BLaER1 treated with 17β-estradiol and CSF1 and Interleukin-3, amounts not matched to agents 10 nM and 100 nM (cell line): ENCODE data around the gene TKT.

Experiments used
- H3K27ac ChIP-seq, 11 experiments: shearing (Covaris generic); formaldehyde crosslinking; 2 replicates each; pipeline ENCODE4 v1.8.1; 2022
- H3K27me3 ChIP-seq, 11 experiments: shearing (Covaris generic); formaldehyde crosslinking; 2 replicates each; pipeline ENCODE4 v1.8.1; 2022
- H3K36me3 ChIP-seq, 11 experiments: shearing (Covaris generic); formaldehyde crosslinking; 2 replicates each; pipeline ENCODE4 v1.8.1; 2022
- H3K4me1 ChIP-seq, 10 experiments: shearing (Covaris generic); formaldehyde crosslinking; 2 replicates each; pipeline ENCODE4 v1.8.1; 2022
- H3K4me2 ChIP-seq, 11 experiments: shearing (Covaris generic); formaldehyde crosslinking; 2 replicates each; pipeline ENCODE4 v1.8.1; 2022
- H3K4me3 ChIP-seq, 10 experiments: shearing (Covaris generic); formaldehyde crosslinking; 2 replicates each; pipeline ENCODE4 v1.8.1; 2022
- H3K9ac ChIP-seq, 11 experiments: shearing (Covaris generic); formaldehyde crosslinking; 2 replicates each; pipeline ENCODE4 v1.8.1; 2022
- H3K9me3 ChIP-seq, 11 experiments: shearing (Covaris generic); formaldehyde crosslinking; replicated peaks in 1 of 11; 2 replicates each; pipeline ENCODE4 v1.8.1; 2022
- H4K20me1 ChIP-seq, 11 experiments: shearing (Covaris generic); formaldehyde crosslinking; 2 replicates each; pipeline ENCODE4 v1.8.1; 2022
- Cebpa-rat ChIP-seq, 11 experiments: shearing (Covaris generic); IDR thresholded peaks; 2 replicates each; pipeline ENCODE4 v1.8.1; 2022

The TKT gene

DNA sequence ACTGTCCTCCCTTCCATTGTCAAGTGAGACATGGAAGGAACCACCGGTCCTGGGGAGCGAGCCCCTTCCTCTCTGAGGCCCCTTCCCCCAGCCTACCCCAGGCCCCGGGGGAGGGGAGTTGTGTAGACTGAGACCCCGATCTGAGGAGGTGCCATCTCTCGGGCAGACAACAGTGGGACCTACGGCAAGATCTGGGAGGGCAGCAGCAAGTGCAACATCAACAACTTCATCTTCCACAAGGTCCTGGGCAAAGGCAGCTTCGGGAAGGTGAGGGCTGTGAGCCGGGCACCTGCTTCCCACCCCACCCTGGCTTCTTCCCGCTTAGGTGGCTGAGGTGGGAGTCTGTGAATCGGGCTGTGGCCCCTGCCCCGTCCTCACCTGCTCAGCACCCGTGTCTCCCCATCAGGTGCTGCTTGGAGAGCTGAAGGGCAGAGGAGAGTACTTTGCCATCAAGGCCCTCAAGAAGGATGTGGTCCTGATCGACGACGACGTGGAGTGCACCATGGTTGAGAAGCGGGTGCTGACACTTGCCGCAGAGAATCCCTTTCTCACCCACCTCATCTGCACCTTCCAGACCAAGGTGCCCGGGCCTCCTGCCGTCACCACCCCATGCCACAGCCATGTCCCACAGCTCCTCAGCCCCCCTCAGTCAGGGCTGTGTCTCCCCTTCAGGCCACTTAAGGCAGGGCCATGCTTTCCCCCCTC is 69.9 kb downstream of the TKT start:
- H3K36me3 ChIP-seq = peaks cover 91 to 100% (median 99%) of the 10 kb centered on the region in 11 experiments
- peaks cover 6 to 41% (median 20%) of the 10 kb centered on the region in 10 experiments for H3K4me1 ChIP-seq
- H3K27me3 ChIP-seq = no peaks in the 10 kb centered on the region
- no peak for TF ChIP-seq Cebpa-rat (IDR thresholded peaks at IDR 0.05)
- 0 out of 22 replicates have a peak overlapping the region, but pooled peaks of 1 of the 11 experiments have one; percentile 6 for H3K9ac ChIP-seq
- no peaks in the 10 kb centered on the region for H3K9me3 ChIP-seq
- peak overlapping the region in 1 of 11 experiments; percentile 29; a peak in 2 of 22 replicates for H3K27ac ChIP-seq
- peaks cover 4 to 99% (median 37%) of the 10 kb centered on the region in 11 experiments; a peak in 19 of 22 replicates for H4K20me1 ChIP-seq
- no peak overlapping the region for H3K4me2 ChIP-seq
- no peak overlapping the region for H3K4me3 ChIP-seq

DNA sequence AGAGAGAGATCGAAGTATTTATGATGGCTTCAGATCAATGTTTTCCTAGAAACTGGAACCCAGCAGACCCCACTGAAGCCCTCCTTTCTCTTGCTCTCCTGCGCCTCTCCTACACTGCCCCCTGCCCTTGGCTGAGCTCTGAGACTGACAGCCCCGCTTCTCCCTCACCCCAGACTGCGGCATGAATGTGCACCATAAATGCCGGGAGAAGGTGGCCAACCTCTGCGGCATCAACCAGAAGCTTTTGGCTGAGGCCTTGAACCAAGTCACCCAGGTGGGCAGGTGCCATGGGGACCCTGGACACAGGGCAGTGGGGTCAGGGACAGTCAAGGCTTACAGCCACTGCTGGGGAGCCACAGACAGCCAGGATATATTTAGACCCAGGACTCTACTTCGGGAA is 71.1 kb downstream of the TKT start:
- no peaks in the 10 kb centered on the region for H3K9me3 ChIP-seq
- peaks cover 4 to 99% (median 41%) of the 10 kb centered on the region in 11 experiments; a peak in 20 of 22 replicates for H4K20me1 ChIP-seq
- H3K27me3 ChIP-seq = no peaks in the 10 kb centered on the region
- no peak overlapping the region for H3K4me3 ChIP-seq
- TF ChIP-seq Cebpa-rat (IDR thresholded peaks at IDR 0.05) = no peak
- H3K9ac ChIP-seq = no peak overlapping the region
- no peak overlapping the region; a peak in 1 of 22 replicates for H3K27ac ChIP-seq
- H3K4me2 ChIP-seq = no peak overlapping the region
- H3K4me1 ChIP-seq = peaks cover 19 to 43% (median 30%) of the 10 kb centered on the region in 10 experiments
- peaks cover 89 to 99% (median 96%) of the 10 kb centered on the region in 11 experiments for H3K36me3 ChIP-seq

DNA sequence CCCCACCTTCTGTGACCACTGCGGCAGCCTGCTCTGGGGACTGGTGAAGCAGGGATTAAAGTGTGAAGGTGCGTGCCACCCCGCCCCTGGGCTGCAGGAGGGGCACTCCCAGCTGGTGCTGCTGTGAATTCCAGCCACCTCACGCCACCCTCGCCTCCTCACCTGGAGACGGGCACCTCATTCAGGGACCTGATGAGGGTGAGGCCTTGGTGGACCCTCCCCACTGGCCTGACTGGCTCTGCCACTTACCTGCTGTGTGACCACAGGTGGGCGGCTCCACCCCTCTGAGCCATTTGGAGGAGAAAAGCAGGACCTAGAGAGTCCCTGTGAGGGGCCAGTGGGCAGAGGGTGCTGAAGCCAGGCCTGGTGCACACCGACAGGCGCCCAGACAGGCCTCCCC is 72.3 kb downstream of the TKT start:
- TF ChIP-seq Cebpa-rat (IDR thresholded peaks at IDR 0.05) = no peak
- Histone ChIP-seq H3K4me3 (no peak overlapping the region), H3K9me3 (no peaks in the 10 kb centered on the region), H3K4me2 (no peak overlapping the region), H4K20me1 (peaks cover under 1 to 99% (median 52%) of the 10 kb centered on the region in 11 experiments; a peak in 19 of 22 replicates), H3K4me1 (peaks cover 30 to 52% (median 40%) of the 10 kb centered on the region in 10 experiments), H3K27me3 (no peaks in the 10 kb centered on the region), H3K36me3 (peaks cover 89 to 99% (median 96%) of the 10 kb centered on the region in 11 experiments), H3K27ac (peak overlapping the region in 2 of 11 experiments; percentile 6 to 16; a peak in 1 of 22 replicates), H3K9ac (0 out of 22 replicates have a peak overlapping the region, but pooled peaks of 1 of the 11 experiments have one; percentile 36)

DNA sequence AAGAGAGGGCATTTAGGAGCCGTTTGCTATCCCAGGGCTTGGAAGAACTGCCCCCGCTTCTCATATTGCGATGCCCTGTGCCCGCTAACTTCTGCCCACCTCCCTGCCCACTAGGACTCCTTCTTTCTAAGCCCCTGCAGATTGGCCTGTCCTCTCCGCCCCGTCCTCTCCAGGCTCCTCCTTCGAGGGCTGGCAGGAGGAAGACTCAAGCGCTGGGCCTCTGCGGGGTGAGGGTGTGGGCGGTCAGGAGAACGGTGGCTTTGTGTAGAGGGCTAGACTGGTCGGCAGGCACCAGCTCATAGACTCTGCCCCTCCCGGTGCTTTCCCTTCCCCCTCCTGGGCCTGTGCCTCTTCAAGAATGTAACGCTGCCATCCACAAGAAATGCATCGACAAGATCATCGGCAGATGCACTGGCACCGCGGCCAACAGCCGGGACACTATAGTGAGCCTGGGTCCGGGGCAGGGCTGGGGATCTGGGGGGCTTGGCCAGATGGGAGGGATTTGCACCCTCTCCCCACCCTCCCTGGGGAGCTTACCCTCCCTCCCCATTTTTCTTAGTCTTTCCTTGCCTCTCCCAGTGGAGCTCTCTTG is 73.0 kb downstream of the TKT start:
- Histone ChIP-seq H3K9me3 (no peaks in the 10 kb centered on the region), H4K20me1 (peaks cover 5 to 99% (median 58%) of the 10 kb centered on the region in 11 experiments; a peak in 19 of 22 replicates), H3K9ac (peak overlapping the region in 1 of 11 experiments; percentile 36; a peak in 1 of 22 replicates), H3K27me3 (no peaks in the 10 kb centered on the region), H3K27ac (peak overlapping the region in 3 of 11 experiments; percentile 13 to 85 (median 75); a peak in 2 of 22 replicates), H3K4me3 (no peak overlapping the region), H3K4me1 (peaks cover 31 to 58% (median 47%) of the 10 kb centered on the region in 10 experiments), H3K4me2 (peak overlapping the region in 2 of 11 experiments; percentile 99 to 100; a peak in 2 of 22 replicates), H3K36me3 (peaks cover 90 to 99% (median 97%) of the 10 kb centered on the region in 11 experiments)
- TF ChIP-seq Cebpa-rat (IDR thresholded peaks at IDR 0.05) = no peak

DNA sequence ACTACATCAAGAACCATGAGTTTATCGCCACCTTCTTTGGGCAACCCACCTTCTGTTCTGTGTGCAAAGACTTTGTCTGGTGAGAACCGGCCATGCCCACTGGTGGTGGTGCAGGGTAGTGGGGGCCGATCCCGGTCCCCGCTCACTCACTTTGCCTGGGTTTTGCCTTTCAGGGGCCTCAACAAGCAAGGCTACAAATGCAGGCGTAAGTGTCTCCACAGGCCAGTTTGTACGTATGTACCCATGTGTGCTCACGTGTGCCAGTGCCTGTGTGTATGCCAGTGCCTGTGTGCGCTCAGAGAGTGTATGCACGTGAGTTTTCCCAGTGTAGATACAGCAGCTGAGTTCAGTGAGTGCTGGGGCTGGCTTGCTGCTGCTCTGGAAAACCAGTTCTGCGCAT is 74.3 kb downstream of the TKT start:
- Histone ChIP-seq H3K9ac (peak overlapping the region in 9 of 11 experiments; percentile 16 to 75 (median 71); a peak in 11 of 22 replicates), H3K4me1 (peaks cover 31 to 65% (median 59%) of the 10 kb centered on the region in 10 experiments), H3K9me3 (no peaks in the 10 kb centered on the region), H3K27me3 (no peaks in the 10 kb centered on the region), H3K36me3 (peaks cover 87 to 99% (median 97%) of the 10 kb centered on the region in 11 experiments), H3K4me3 (peak overlapping the region in 3 of 10 experiments; percentile 24 to 62 (median 30); a peak in 3 of 20 replicates), H3K27ac (peak overlapping the region in 8 of 11 experiments; percentile 75 to 86 (median 82); a peak in 15 of 22 replicates), H4K20me1 (peaks cover 17 to 99% (median 67%) of the 10 kb centered on the region in 11 experiments; a peak in 21 of 22 replicates), H3K4me2 (peak overlapping the region; percentile 84 to 100 (median 97); a peak in 21 of 22 replicates)
- no peak for TF ChIP-seq Cebpa-rat (IDR thresholded peaks at IDR 0.05)

DNA sequence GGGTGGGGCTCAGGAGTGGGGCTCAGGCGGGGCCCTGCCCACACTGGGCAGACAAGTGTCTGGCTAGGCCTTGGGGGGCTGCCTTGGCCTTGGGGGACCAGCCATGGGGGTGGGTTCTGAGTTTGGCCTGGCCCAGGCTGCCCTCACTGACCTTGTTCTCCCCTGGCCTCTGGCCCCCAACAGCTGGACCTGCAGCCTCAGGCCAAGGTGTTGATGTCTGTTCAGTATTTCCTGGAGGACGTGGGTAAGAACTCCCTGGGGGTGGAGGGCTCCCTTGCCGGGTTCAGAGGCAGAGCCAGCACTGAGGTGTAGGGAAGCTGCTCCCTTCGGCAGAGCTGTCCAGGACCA is 74.8 kb downstream of the TKT start:
- no peaks in the 10 kb centered on the region for H3K9me3 ChIP-seq
- peak overlapping the region in 9 of 11 experiments; percentile 16 to 75 (median 71); a peak in 13 of 22 replicates for H3K9ac ChIP-seq
- no peaks in the 10 kb centered on the region for H3K27me3 ChIP-seq
- peaks cover 83 to 99% (median 97%) of the 10 kb centered on the region in 11 experiments for H3K36me3 ChIP-seq
- peaks cover 22 to 99% (median 68%) of the 10 kb centered on the region in 11 experiments for H4K20me1 ChIP-seq
- peaks cover 31 to 70% (median 65%) of the 10 kb centered on the region in 10 experiments for H3K4me1 ChIP-seq
- no peak for TF ChIP-seq Cebpa-rat (IDR thresholded peaks at IDR 0.05)
- H3K4me3 ChIP-seq = peak overlapping the region in 4 of 10 experiments; percentile 7 to 62 (median 27); a peak in 4 of 20 replicates
- H3K27ac ChIP-seq = peak overlapping the region in 10 of 11 experiments; percentile 39 to 86 (median 79); a peak in 18 of 22 replicates
- H3K4me2 ChIP-seq = peak overlapping the region; percentile 84 to 100 (median 97)

DNA sequence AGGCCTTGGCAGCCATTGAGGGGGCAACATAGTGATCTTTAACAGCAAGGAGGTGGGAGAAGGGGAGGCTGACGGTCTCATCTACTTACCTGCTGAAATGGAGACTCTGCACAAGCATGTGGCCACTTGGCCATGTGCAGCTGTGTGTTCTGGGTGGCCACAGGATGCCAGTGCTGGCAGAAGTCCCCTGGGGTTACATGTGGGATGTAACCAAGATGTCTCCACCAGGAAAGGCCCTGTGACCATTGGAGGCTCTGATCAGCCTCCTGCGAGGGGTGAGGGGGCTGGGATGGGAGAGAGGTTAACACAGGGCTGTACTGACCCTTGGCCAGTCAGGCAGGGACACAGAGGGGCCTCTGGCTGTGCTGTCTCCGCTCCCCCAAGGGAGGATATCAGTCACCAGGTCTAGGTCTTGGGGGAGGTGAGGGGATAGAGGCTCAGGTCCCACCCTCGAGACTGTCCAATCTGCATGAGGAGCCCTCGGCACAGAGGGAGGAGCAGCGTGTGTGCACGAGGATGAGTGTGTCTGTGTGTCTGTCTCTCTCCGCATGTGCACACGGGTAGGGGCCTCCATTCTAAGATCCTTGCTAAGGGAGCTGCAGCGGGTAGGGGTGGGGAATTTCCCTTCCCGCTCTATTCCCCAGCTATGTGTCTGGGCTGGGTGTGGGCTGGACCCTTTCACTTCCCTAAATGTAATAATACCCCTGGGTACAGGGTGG is 75.4 kb downstream of the TKT start:
- TF ChIP-seq Cebpa-rat (IDR thresholded peaks at IDR 0.05) = no peak
- Histone ChIP-seq H3K27me3 (no peaks in the 10 kb centered on the region), H3K9me3 (no peaks in the 10 kb centered on the region), H3K4me3 (peak overlapping the region in 8 of 10 experiments; percentile 10 to 62 (median 40); a peak in 12 of 20 replicates), H3K9ac (peak overlapping the region; percentile 20 to 76 (median 68); a peak in 21 of 22 replicates), H3K4me2 (peak overlapping the region; percentile 84 to 100 (median 97)), H3K27ac (peak overlapping the region in 9 of 11 experiments; percentile 52 to 86 (median 80); a peak in 17 of 22 replicates), H3K4me1 (peaks cover 31 to 75% (median 70%) of the 10 kb centered on the region in 10 experiments), H3K36me3 (peaks cover 83 to 99% (median 97%) of the 10 kb centered on the region in 11 experiments), H4K20me1 (peaks cover 27 to 99% (median 68%) of the 10 kb centered on the region in 11 experiments)

DNA sequence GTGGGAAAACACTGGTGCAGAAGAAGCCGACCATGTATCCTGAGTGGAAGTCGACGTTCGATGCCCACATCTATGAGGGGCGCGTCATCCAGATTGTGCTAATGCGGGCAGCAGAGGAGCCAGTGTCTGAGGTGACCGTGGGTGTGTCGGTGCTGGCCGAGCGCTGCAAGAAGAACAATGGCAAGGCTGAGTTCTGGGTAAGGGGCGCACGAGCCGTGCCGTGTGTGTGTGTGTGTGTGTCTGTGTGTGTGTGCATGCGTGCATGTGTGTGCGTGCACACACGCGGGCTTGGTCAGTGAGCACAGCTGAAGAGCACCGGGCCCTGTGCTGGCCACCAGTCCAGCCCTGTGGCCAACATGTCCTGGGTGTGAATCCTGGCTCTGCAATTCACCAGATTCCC is 76.2 kb downstream of the TKT start:
- Histone ChIP-seq H3K4me3 (peak overlapping the region in 4 of 10 experiments; percentile 25 to 62 (median 44); a peak in 6 of 20 replicates), H3K9ac (peak overlapping the region in 8 of 11 experiments; percentile 23 to 76 (median 70); a peak in 11 of 22 replicates), H3K4me1 (peaks cover 34 to 84% (median 79%) of the 10 kb centered on the region in 10 experiments), H3K27me3 (no peaks in the 10 kb centered on the region), H3K36me3 (peaks cover 77 to 99% (median 97%) of the 10 kb centered on the region in 11 experiments), H3K9me3 (no peaks in the 10 kb centered on the region), H3K4me2 (peak overlapping the region; percentile 84 to 100 (median 97)), H4K20me1 (peaks cover 35 to 99% (median 75%) of the 10 kb centered on the region in 11 experiments), H3K27ac (peak overlapping the region in 7 of 11 experiments; percentile 77 to 86 (median 83); a peak in 14 of 22 replicates)
- no peak for TF ChIP-seq Cebpa-rat (IDR thresholded peaks at IDR 0.05)
